Measurements from ENCODE around the gene TBC1D5. TPM values are rescaled to one million over a fixed set of nuclear protein-coding genes. Genes with fewer than 3 reads are reported as not detected.
A peak's percentile ranks its signal among the peaks of the same experiment; 100 is the strongest.

TBC1D5 gene
- total RNA-seq, 4 donors from 2014 or later, result 21.3 to 86.4 (median 48.1) TPM

DNA sequence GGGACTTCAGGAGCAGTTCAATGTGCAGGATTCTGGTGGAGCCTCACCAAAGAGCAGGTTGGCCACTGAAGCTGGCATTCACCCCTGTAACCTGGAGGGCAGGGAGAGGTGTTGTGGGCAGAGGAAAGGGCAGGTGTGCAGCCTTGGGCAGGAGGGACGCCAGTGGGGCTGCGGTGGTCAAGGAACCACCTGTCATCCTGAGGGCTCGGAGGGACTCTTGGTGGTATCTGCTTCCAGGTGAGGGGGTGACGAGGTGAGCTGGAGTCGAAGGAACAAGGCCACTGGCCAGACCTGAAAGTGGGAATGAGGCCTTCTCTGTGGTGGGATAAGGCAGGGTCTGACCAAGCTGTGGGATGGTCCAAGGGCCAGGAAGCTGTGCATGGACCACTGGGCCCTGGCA lies 588.2 kb downstream of the TBC1D5 start:
- TF ChIP-seq, protein P1, sequence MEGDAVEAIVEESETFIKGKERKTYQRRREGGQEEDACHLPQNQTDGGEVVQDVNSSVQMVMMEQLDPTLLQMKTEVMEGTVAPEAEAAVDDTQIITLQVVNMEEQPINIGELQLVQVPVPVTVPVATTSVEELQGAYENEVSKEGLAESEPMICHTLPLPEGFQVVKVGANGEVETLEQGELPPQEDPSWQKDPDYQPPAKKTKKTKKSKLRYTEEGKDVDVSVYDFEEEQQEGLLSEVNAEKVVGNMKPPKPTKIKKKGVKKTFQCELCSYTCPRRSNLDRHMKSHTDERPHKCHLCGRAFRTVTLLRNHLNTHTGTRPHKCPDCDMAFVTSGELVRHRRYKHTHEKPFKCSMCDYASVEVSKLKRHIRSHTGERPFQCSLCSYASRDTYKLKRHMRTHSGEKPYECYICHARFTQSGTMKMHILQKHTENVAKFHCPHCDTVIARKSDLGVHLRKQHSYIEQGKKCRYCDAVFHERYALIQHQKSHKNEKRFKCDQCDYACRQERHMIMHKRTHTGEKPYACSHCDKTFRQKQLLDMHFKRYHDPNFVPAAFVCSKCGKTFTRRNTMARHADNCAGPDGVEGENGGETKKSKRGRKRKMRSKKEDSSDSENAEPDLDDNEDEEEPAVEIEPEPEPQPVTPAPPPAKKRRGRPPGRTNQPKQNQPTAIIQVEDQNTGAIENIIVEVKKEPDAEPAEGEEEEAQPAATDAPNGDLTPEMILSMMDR (IDR thresholded peaks at IDR 0.05), result no peak
- TF ChIP-seq POLR2A (IDR thresholded peaks at IDR 0.05), result no peak
- TF ChIP-seq EP300 (IDR thresholded peaks at IDR 0.05; ENCODE audit: low read depth), result no peak
- no peak for TF ChIP-seq POLR2AphosphoS5 (IDR thresholded peaks at IDR 0.05)
- in situ Hi-C loops (cut with MboI; ENCODE audit: low pct_ligation_motif_present in 1 of 4, low pct_unique_long_range_greater_than_20kb in 1 of 4, low sequenced_read_pairs in 3 of 4), result no loop called here
- H3K27me3 ChIP-seq, result no peaks in the 10 kb centered on the region
- intact Hi-C loops (cut with DNase I; ENCODE audit: low total_unique reads), result no loop called here
- H3K27ac ChIP-seq, result no peak overlapping the region
- DNase-seq, result no peak
- no peaks in the 10 kb centered on the region for H3K4me1 ChIP-seq
- peaks cover 0 to 12% (median 0%) of the 10 kb centered on the region in 4 donors for H3K36me3 ChIP-seq
- 91% methylated on average over 5 of the region's 5 CpGs; no CpG with 5 or more reads in 1 of the 2 donors for WGBS, 2 donors (ENCODE audit: low coverage in 1 of 2)
- no peak overlapping the region for H3K4me3 ChIP-seq
- peaks cover 0 to 8% of the 10 kb centered on the region in 2 donors for H3K9me3 ChIP-seq

DNA sequence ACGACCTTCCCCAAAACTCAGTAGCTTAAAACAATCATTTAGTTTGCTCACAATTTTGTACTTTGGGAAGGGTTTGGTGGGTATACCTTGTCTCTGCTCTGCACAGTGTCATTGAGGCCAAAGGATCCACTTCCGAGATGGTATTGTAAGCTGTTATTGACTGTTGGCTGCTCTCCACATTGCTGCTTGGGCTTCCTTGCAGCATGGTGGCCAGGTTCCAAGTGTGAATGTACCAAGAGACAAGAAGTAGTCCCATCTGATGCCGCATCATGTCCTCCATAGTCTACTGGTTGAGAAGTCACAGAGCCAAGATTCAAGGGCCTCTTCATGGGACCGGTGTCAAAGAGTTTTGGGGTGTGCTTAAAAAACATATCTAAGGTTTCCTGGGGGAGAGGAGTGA lies 589.2 kb downstream of the TBC1D5 start:
- Histone ChIP-seq H3K4me3 (no peak overlapping the region), H3K27me3 (no peaks in the 10 kb centered on the region), H3K4me1 (no peaks in the 10 kb centered on the region), H3K27ac (no peak overlapping the region), H3K9me3 (peaks cover 0 to 8% of the 10 kb centered on the region in 2 donors), H3K36me3 (peaks cover 0 to 12% (median 0%) of the 10 kb centered on the region in 4 donors)
- DNase-seq, result no peak
- 99% methylated on average over 4 of the region's 4 CpGs; no CpG with 5 or more reads in 1 of the 2 donors for WGBS, 2 donors (ENCODE audit: low coverage in 1 of 2)
- intact Hi-C loops (cut with DNase I; ENCODE audit: low total_unique reads) (no loop called here), in situ Hi-C loops (cut with MboI; ENCODE audit: low pct_ligation_motif_present in 1 of 4, low pct_unique_long_range_greater_than_20kb in 1 of 4, low sequenced_read_pairs in 3 of 4) (no loop called here)
- TF ChIP-seq POLR2A (IDR thresholded peaks at IDR 0.05) (no peak), POLR2AphosphoS5 (IDR thresholded peaks at IDR 0.05) (no peak), EP300 (IDR thresholded peaks at IDR 0.05; ENCODE audit: low read depth) (no peak)
- TF ChIP-seq, protein P1 (IDR thresholded peaks at IDR 0.05), result no peak

DNA sequence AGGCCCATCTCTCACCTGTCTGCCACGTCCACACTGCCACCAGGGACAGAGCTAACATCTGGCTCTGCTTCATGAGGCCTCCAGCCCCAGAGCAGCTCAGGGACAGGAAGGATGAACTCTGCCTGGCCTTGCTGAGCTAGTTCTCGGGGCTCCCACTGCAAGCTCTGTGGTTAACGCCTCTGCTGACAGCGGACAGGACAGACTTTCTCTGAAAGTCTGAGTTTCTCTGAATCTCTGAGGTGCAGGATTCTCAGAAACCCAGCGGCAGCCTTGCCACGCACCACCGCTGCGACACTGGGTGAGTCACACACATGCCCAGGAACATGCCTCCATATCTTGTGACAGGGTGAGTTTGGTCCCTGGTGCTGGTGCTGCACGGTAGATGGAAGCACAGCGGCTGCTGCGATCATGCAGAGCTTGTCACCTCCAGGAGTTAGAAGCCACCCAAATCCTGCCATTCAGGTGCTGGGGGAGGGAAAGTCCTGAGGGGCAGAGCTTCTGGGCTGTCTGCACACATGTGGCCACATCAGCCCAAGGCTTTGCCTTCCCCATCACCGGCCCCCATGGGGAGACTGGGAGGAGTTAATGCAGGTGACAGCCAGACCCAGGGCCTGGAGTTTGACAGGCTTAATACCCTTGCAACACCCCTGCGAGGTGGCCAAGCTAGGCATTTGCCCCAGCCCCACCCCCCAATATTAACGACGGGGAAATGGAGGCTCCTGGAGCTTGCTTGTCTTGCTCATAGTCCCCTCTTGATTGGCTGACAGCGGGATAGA lies 590.6 kb downstream of the TBC1D5 start:
- in situ Hi-C loops (cut with MboI; ENCODE audit: low pct_ligation_motif_present in 1 of 4, low pct_unique_long_range_greater_than_20kb in 1 of 4, low sequenced_read_pairs in 3 of 4), result no loop called here
- DNase-seq, result peak; percentile 44
- intact Hi-C loops (cut with DNase I; ENCODE audit: low total_unique reads), result no loop called here
- H3K4me3 ChIP-seq, result no peak overlapping the region
- H3K27me3 ChIP-seq, result no peaks in the 10 kb centered on the region
- no peaks in the 10 kb centered on the region for H3K4me1 ChIP-seq
- peaks cover 0 to 8% of the 10 kb centered on the region in 2 donors for H3K9me3 ChIP-seq
- TF ChIP-seq, protein P1 (IDR thresholded peaks at IDR 0.05), result no peak
- TF ChIP-seq POLR2AphosphoS5 (IDR thresholded peaks at IDR 0.05) (no peak), POLR2A (IDR thresholded peaks at IDR 0.05) (no peak), EP300 (IDR thresholded peaks at IDR 0.05; ENCODE audit: low read depth) (no peak)
- WGBS, 2 donors (ENCODE audit: low coverage in 1 of 2), result 67% methylated on average over 16 of the region's 16 CpGs; no CpG with 5 or more reads in 1 of the 2 donors
- H3K36me3 ChIP-seq, result peaks cover 0 to 12% (median 0%) of the 10 kb centered on the region in 4 donors
- no peak overlapping the region for H3K27ac ChIP-seq

DNA sequence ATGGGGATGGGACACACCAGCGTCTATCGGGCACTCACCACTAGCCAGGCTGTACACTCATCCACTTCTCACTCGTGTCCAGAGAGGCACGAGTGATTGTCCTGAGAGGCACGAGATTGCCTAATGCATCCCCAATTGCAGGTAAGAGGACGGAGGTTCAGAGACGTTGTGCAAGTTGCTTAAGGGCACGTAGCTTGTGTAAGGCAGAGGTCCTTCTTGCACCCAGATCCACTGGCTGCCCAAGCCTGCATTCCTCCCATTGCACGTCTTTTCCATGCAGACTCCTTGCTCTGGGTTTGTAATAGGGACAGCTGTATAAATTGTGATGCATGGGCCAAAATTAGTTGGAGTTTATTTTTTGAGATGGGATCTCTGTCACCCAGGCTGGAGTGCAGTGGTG lies 593.4 kb downstream of the TBC1D5 start:
- H3K27ac ChIP-seq, result no peak overlapping the region
- in situ Hi-C loops (cut with MboI; ENCODE audit: low pct_ligation_motif_present in 1 of 4, low pct_unique_long_range_greater_than_20kb in 1 of 4, low sequenced_read_pairs in 3 of 4), result no loop called here
- 80 to 90% methylated on average over 1 to 9 of the region's 9 CpGs for WGBS, 2 donors (ENCODE audit: low coverage in 1 of 2)
- peaks cover 0 to 7% (median 0%) of the 10 kb centered on the region in 4 donors for H3K36me3 ChIP-seq
- DNase-seq, result no peak
- H3K4me3 ChIP-seq, result no peak overlapping the region
- H3K4me1 ChIP-seq, result no peaks in the 10 kb centered on the region
- TF ChIP-seq, protein P1 (IDR thresholded peaks at IDR 0.05), result no peak
- TF ChIP-seq EP300 (IDR thresholded peaks at IDR 0.05; ENCODE audit: low read depth) (no peak), POLR2AphosphoS5 (IDR thresholded peaks at IDR 0.05) (no peak), POLR2A (IDR thresholded peaks at IDR 0.05) (no peak)
- peaks cover 0 to 8% of the 10 kb centered on the region in 2 donors for H3K9me3 ChIP-seq
- H3K27me3 ChIP-seq, result no peaks in the 10 kb centered on the region
- intact Hi-C loops (cut with DNase I; ENCODE audit: low total_unique reads), result no loop called here
